Skeletal muscle satellite cell (primary cell): ENCODE results near the gene QPRT.
"Not testable (repeated sequence)": the region's sequence is repeated elsewhere in the genome, so short reads cannot be mapped to it uniquely, and the experiment has no call there.

Experiments
- H3K27me3 ChIP-seq: 2 replicates; pipeline ENCODE4 v1.7.0; 2013; ENCODE audit warnings: low read length; ENCODE audit not compliant: control insufficient read depth, insufficient read depth
- H3K36me3 ChIP-seq: 2 replicates; pipeline ENCODE4 v1.7.0; 2013; ENCODE audit warnings: mild to moderate bottlenecking, control low read depth, low read length; ENCODE audit not compliant: insufficient read depth
- H3K4me1 ChIP-seq: 2 replicates; pipeline ENCODE4 v1.7.0; 2013; ENCODE audit warnings: low read length; ENCODE audit not compliant: control insufficient read depth, insufficient read depth
- H3K4me2 ChIP-seq: 2 replicates; pipeline ENCODE4 v1.7.0; 2013; ENCODE audit warnings: mild to moderate bottlenecking, low read length
- H3K4me3 ChIP-seq: 2 replicates; pipeline ENCODE4 v1.7.0; 2013; ENCODE audit warnings: low read length
- H3K9ac ChIP-seq: 2 replicates; pipeline ENCODE4 v1.7.0; 2013; ENCODE audit warnings: mild to moderate bottlenecking, low read depth, low read length, moderate library complexity
- H3K9me3 ChIP-seq: replicated peaks from 2 replicates; pipeline ENCODE4 v1.7.0; 2013; ENCODE audit warnings: mild to moderate bottlenecking, control low read depth, low read length

The QPRT gene

GRCh38 chr16:29730649-29731048 lies 51.7 kb downstream of the QPRT start:
- Histone ChIP-seq H3K9ac (no peak overlapping the region), H3K4me3 (no peak overlapping the region), H3K27me3 (peaks cover 31% of the 10 kb centered on the region), H3K4me1 (no peaks in the 10 kb centered on the region), H3K36me3 (no peaks in the 10 kb centered on the region), H3K9me3 (no peaks in the 10 kb centered on the region), H3K4me2 (no peak overlapping the region)

DNA sequence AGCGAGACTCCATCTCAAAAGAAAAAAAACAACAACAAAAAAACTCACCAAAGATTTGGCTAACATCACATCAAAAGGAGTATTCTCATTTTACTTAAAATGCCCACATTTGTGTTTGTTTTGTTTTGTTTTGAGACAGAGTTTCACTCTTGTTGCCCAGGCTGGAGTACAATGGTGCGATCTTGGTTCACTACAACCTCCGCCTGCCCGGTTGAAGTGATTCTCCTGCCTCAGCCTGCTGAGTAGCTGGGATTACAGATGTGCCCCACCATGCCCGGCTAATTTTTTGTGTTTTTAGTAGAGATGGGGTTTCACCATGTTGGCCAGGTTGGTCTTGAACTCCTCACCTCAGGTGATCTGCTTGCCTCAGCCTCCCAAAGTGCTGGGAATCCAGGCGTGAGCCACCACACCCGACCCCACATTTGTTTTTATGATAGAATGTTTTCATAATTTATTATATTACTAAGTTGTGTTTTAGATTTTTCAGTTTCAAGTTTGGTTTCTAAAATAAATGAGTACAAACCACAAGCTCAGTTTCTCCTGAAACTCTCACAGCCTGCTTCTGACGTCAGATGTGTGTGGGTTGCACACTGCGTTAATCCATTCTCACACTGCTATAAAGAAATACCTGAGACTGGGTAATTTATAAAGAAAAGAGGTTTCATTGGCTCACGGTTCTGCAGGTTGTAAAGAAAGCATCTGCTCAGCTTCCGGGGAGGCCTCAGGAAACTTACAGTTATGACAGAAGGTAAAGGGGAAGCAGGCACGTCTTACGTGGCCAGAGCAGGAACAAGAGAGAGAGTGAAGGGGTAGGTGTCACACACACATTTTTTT lies 53.0 kb downstream of the QPRT start:
- H3K27me3 ChIP-seq, result peaks cover 38% of the 10 kb centered on the region
- not testable (repeated sequence) for H3K4me2 ChIP-seq, H3K4me1 ChIP-seq, H3K9ac ChIP-seq, H3K36me3 ChIP-seq, H3K4me3 ChIP-seq, H3K9me3 ChIP-seq

DNA sequence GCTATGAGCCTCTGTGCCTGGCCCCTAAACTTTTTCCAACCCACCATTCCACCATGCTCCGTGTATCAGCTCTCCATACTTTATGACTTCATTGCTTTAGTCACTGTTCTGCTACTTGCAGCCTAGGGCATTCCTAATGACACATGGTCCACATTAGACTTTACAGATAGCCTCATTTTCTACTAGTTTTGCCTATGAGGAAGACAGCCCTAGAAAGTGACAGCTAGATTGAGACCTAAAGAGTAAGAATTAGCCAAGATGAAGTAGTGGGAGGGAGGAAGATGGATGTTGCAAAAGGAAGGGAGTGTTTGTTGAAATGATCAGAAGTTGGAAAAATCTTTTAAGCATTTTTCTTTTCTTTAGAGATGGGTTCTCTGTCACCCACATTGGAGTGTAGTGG lies 55.8 kb downstream of the QPRT start:
- Histone ChIP-seq H3K4me3 (no peak overlapping the region), H3K4me1 (no peaks in the 10 kb centered on the region), H3K36me3 (no peaks in the 10 kb centered on the region), H3K4me2 (no peak overlapping the region), H3K9me3 (no peaks in the 10 kb centered on the region), H3K9ac (no peak overlapping the region), H3K27me3 (peaks cover 49% of the 10 kb centered on the region)

DNA sequence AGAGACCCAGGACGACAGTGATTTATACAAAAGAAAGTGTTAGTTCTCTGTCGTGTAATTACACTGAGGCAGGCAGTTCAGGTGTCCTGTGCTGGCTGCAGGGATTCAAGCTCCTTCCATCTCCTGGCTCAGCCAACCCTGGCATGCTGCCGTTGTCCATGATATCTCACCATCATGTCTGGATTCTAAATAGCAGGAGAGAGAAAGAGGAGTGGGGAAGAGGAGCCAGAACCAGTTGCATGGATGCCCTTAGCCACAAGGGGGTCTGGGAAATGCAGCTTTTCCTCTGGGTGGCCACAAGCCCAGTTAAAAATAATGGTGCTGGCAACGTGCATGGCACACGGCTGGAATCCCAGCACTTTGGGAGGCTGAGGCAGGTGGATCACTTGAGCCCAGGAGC lies 57.1 kb downstream of the QPRT start:
- H3K36me3 ChIP-seq, result no peaks in the 10 kb centered on the region
- H3K27me3 ChIP-seq, result peaks cover 53% of the 10 kb centered on the region
- H3K9me3 ChIP-seq, result no peaks in the 10 kb centered on the region
- no peak overlapping the region for H3K4me3 ChIP-seq
- no peak overlapping the region for H3K4me2 ChIP-seq
- no peaks in the 10 kb centered on the region for H3K4me1 ChIP-seq
- H3K9ac ChIP-seq, result no peak overlapping the region

GRCh38 chr16:29736764-29737163 lies 57.8 kb downstream of the QPRT start:
- Histone ChIP-seq H3K4me2 (no peak overlapping the region), H3K36me3 (no peaks in the 10 kb centered on the region), H3K9me3 (no peaks in the 10 kb centered on the region), H3K9ac (no peak overlapping the region), H3K4me1 (no peaks in the 10 kb centered on the region), H3K27me3 (peaks cover 58% of the 10 kb centered on the region), H3K4me3 (no peak overlapping the region)

- peaks cover 59% of the 10 kb centered on the region for H3K27me3 ChIP-seq
- H3K9me3 ChIP-seq, result no peaks in the 10 kb centered on the region
- H3K9ac ChIP-seq, result no peak overlapping the region
- no peak overlapping the region for H3K4me2 ChIP-seq
- H3K4me3 ChIP-seq, result no peak overlapping the region
- no peaks in the 10 kb centered on the region for H3K4me1 ChIP-seq
- H3K36me3 ChIP-seq, result no peaks in the 10 kb centered on the region
Observed at GRCh38 chr16:29737713-29738112, 58.7 kb downstream of the QPRT start.

GRCh38 chr16:29738514-29738913 lies 59.5 kb downstream of the QPRT start:
- Histone ChIP-seq H3K4me2 (no peak overlapping the region), H3K9me3 (no peaks in the 10 kb centered on the region), H3K4me3 (no peak overlapping the region), H3K27me3 (peaks cover 62% of the 10 kb centered on the region), H3K36me3 (no peaks in the 10 kb centered on the region), H3K9ac (no peak overlapping the region), H3K4me1 (no peaks in the 10 kb centered on the region)

GRCh38 chr16:29739927-29740629 lies 61.1 kb downstream of the QPRT start:
- not testable (repeated sequence) for H3K4me1 ChIP-seq, H3K9ac ChIP-seq, H3K4me2 ChIP-seq, H3K4me3 ChIP-seq, H3K36me3 ChIP-seq, H3K9me3 ChIP-seq
- peaks cover 60% of the 10 kb centered on the region for H3K27me3 ChIP-seq

- not testable (repeated sequence) for H3K4me2 ChIP-seq, H3K36me3 ChIP-seq, H3K9ac ChIP-seq, H3K9me3 ChIP-seq, H3K4me1 ChIP-seq, H3K4me3 ChIP-seq
- H3K27me3 ChIP-seq, result peaks cover 61% of the 10 kb centered on the region
Observed at GRCh38 chr16:29740630-29741015, 61.6 kb downstream of the QPRT start.

GRCh38 chr16:29742683-29743275 lies 63.8 kb downstream of the QPRT start:
- H3K27me3 ChIP-seq, result peaks cover 50% of the 10 kb centered on the region
- H3K9me3 ChIP-seq, result no peaks in the 10 kb centered on the region
- H3K4me1 ChIP-seq, result no peaks in the 10 kb centered on the region
- H3K4me2 ChIP-seq, result no peak overlapping the region
- H3K9ac ChIP-seq, result no peak overlapping the region
- no peak overlapping the region for H3K4me3 ChIP-seq
- H3K36me3 ChIP-seq, result no peaks in the 10 kb centered on the region

- H3K27me3 ChIP-seq, result peaks cover 43% of the 10 kb centered on the region
- H3K9me3 ChIP-seq, result no peaks in the 10 kb centered on the region
- H3K9ac ChIP-seq, result no peak overlapping the region
- H3K36me3 ChIP-seq, result no peaks in the 10 kb centered on the region
- no peak overlapping the region for H3K4me3 ChIP-seq
- H3K4me1 ChIP-seq, result no peaks in the 10 kb centered on the region
- H3K4me2 ChIP-seq, result no peak overlapping the region
Observed at GRCh38 chr16:29743475-29743826, 64.5 kb downstream of the QPRT start.
